OCI-LY3 (cell line): ENCODE data around the gene SPAAR.

ENCODE experiments used
- EZH2phosphoT487 ChIP-seq: fragments of 200-600 bp; shearing (Covaris generic); IDR thresholded peaks from 2 replicates; pipeline ENCODE4 v1.6.1; 2018; ENCODE audit warnings: antibody characterized with exemption, mixed run types, low read depth
- TF ChIP-seq, protein P1 (sequence below): fragments of 200-600, 300-600 bp; sonication (generic); IDR thresholded peaks from 2 replicates; pipeline ENCODE4 v1.5.1; 2014; ENCODE audit warnings: antibody characterized with exemption, low read length, low read depth

DNA sequence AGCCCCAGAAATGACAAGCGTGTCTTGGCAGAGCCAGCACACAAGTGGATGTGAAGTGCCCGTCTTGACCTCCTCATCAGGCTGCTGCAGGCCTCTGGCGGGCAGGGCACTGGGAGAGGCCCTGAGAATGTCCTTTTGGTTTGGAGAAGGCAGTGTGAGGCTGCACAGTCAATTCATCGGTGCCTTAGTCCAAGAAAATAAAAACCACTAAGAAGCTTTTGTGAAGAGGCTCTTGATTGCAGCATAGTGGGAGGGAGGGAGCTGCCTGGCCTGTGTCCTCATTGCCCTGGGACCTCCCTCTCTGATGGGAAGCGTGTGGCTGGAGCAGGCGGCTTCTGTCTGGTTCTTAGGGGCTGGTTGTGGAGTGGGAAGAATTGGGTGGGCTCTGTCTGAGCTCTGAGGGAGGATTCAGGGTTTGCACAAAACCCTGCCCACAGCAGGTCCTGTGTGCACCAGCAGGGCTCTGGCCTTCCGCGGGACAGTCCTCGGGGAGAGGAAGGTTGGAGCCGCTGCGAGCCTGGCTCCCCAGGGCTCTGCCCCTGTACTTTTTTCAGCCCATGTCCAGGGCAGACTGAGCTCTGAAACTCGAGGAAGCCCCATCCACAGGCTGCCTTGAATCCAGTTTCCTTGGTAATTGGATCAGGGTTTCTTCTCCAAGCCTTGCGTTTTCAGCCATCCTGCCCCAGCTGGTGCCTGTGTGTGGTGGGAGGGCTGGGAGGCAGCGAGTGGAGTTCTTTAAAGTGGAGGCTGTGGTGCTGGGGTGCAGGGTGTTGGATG, 2.2 kb upstream of the SPAAR start:
- TF ChIP-seq, protein P1, sequence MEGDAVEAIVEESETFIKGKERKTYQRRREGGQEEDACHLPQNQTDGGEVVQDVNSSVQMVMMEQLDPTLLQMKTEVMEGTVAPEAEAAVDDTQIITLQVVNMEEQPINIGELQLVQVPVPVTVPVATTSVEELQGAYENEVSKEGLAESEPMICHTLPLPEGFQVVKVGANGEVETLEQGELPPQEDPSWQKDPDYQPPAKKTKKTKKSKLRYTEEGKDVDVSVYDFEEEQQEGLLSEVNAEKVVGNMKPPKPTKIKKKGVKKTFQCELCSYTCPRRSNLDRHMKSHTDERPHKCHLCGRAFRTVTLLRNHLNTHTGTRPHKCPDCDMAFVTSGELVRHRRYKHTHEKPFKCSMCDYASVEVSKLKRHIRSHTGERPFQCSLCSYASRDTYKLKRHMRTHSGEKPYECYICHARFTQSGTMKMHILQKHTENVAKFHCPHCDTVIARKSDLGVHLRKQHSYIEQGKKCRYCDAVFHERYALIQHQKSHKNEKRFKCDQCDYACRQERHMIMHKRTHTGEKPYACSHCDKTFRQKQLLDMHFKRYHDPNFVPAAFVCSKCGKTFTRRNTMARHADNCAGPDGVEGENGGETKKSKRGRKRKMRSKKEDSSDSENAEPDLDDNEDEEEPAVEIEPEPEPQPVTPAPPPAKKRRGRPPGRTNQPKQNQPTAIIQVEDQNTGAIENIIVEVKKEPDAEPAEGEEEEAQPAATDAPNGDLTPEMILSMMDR, result no peak
- no peak for TF ChIP-seq EZH2phosphoT487
